Measurements from ENCODE around the gene NLGN1. TPM values are rescaled to one million over a fixed set of nuclear protein-coding genes. Genes with fewer than 3 reads are reported as not detected.

NLGN1 gene
- total and polyA plus RNA-seq, 2 of the 13 experiments (the other 11 are each of a cell fraction or from before 2014, with no cell fraction given): not detected

DNA sequence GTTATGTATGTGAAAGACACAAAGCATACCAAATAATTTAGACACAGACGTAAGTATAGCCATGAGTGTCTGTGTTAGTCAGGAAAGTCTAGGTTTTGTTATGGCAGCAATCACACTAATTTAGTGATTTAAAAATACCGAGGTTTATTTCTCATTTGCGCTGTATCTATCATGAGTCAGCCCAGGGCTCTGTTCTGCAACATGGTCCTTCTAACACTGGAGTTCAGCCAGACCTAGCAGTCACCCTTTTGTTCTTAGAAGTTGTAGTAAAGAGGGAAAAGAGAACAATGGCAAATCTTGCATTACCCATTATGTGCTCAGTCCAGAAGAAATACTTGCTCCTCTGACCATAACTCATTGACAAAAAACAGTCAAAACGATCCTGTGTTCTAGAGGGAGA, 311.5 kb downstream of the NLGN1 start:
- H3K4me2 ChIP-seq (ENCODE audit: low read depth, low read length): no peak overlapping the region
- H3K9me3 ChIP-seq (ENCODE audit: low read length): no peaks in the 10 kb centered on the region
- no peaks in the 10 kb centered on the region for H3K27me3 ChIP-seq (ENCODE audit: control insufficient read depth in 1 of 2, insufficient read depth in 2 of 2, low read length in 2 of 2)
- intact Hi-C loops (cut with micrococcal nuclease; ENCODE audit: unreplicated experiment): no loop called here
- no peaks in the 10 kb centered on the region for H4K20me1 ChIP-seq (ENCODE audit: insufficient read depth, low read length)
- H3K79me2 ChIP-seq (ENCODE audit: insufficient read depth, low read length): no peaks in the 10 kb centered on the region
- POLR2A ChIA-PET: no interaction called here
- H3K4me3 ChIP-seq (replicated peaks in 1 of 3; ENCODE audit: insufficient read depth in 1 of 3, low read depth in 2 of 3, low read length in 3 of 3): no peak overlapping the region
- ATAC-seq: no peak
- TF ChIP-seq, protein P1, sequence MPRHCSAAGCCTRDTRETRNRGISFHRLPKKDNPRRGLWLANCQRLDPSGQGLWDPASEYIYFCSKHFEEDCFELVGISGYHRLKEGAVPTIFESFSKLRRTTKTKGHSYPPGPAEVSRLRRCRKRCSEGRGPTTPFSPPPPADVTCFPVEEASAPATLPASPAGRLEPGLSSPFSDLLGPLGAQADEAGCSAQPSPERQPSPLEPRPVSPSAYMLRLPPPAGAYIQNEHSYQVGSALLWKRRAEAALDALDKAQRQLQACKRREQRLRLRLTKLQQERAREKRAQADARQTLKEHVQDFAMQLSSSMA (CRISPR knock-in tag; IDR thresholded peaks at IDR 0.05): no peak
- no TSS peak for BruUV-seq (replicated peaks)
- FAIRE-seq: no peak
- H3K36me3 ChIP-seq (replicated peaks in 1 of 2; ENCODE audit: control insufficient read depth in 1 of 2, insufficient read depth in 2 of 2, low read length in 2 of 2): no peaks in the 10 kb centered on the region
- no peak overlapping the region for H3K9ac ChIP-seq (ENCODE audit: insufficient read depth, low read depth, low read length)
- WGBS (ENCODE audit: low lambda C conversion rate): 8% methylated on average over 4 of the region's 4 CpGs
- no peaks in the 10 kb centered on the region for H3K4me1 ChIP-seq (ENCODE audit: insufficient read depth, low read length)
- no peak overlapping the region for H3K27ac ChIP-seq (ENCODE audit: extremely low read length, insufficient read depth, low read length)
- in situ Hi-C loops (cut with HindIII; ENCODE audit: extremely low pct_ligation_motif_present, low pct_unique_long_range_greater_than_20kb): no loop called here
- no peak overlapping the region for H2AFZ ChIP-seq (ENCODE audit: low read length)
- DNase-seq (ENCODE audit: low spot score): no peak
- CTCF ChIA-PET (ENCODE audit: low intra/inter-chr PET ratio, low total read pairs): no interaction called here

DNA sequence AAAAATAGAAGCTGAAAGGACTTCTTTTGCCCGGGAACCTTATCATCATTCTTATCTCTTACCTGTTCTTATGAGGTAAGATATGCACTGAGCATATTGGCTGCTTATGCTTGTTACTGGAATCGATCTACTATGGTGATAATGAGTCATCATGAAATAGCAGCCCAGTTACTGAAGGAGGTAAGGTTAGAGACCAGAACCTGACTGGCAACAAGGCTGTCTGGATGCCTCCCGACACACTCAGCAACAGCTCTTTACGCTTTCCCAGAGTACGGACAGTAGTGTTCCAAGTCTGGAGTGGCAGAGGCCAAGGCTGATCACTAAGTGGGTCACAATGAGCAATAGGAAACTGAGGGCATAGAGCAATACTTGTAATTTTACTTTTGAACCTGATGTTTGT, 314.1 kb downstream of the NLGN1 start:
- no peak for FAIRE-seq
- intact Hi-C loops (cut with micrococcal nuclease; ENCODE audit: unreplicated experiment): no loop called here
- H3K79me2 ChIP-seq (ENCODE audit: insufficient read depth, low read length): no peaks in the 10 kb centered on the region
- no peaks in the 10 kb centered on the region for H3K36me3 ChIP-seq (replicated peaks in 1 of 2; ENCODE audit: control insufficient read depth in 1 of 2, insufficient read depth in 2 of 2, low read length in 2 of 2)
- BruUV-seq (replicated peaks): no TSS peak
- no peaks in the 10 kb centered on the region for H3K9me3 ChIP-seq (ENCODE audit: low read length)
- H4K20me1 ChIP-seq (ENCODE audit: insufficient read depth, low read length): no peaks in the 10 kb centered on the region
- no peak for ATAC-seq
- CTCF ChIA-PET (ENCODE audit: low intra/inter-chr PET ratio, low total read pairs): no interaction called here
- 3% methylated on average over 5 of the region's 5 CpGs for WGBS (ENCODE audit: low lambda C conversion rate)
- TF ChIP-seq, protein P2, sequence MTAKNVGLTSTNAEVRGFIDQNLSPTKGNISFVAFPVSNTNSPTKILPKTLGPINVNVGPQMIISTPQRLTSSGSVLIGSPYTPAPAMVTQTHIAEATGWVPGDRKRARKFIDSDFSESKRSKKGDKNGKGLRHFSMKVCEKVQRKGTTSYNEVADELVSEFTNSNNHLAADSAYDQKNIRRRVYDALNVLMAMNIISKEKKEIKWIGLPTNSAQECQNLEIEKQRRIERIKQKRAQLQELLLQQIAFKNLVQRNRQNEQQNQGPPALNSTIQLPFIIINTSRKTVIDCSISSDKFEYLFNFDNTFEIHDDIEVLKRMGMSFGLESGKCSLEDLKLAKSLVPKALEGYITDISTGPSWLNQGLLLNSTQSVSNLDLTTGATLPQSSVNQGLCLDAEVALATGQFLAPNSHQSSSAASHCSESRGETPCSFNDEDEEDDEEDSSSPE (CRISPR knock-in tag; IDR thresholded peaks at IDR 0.05): no peak
- TF ChIP-seq ZBTB42 (CRISPR knock-in tag; IDR thresholded peaks at IDR 0.05): no peak
- TF ChIP-seq, protein P3, sequence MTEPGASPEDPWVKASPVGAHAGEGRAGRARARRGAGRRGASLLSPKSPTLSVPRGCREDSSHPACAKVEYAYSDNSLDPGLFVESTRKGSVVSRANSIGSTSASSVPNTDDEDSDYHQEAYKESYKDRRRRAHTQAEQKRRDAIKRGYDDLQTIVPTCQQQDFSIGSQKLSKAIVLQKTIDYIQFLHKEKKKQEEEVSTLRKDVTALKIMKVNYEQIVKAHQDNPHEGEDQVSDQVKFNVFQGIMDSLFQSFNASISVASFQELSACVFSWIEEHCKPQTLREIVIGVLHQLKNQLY (CRISPR knock-in tag; IDR thresholded peaks at IDR 0.05): no peak
- TF ChIP-seq ZNF629 (CRISPR knock-in tag; conservative IDR thresholded peaks at IDR 0.05): no peak
- TF ChIP-seq ZNF879 (CRISPR knock-in tag; IDR thresholded peaks at IDR 0.05): no peak
- no peak for TF ChIP-seq STAT5B (CRISPR knock-in tag; IDR thresholded peaks at IDR 0.05)
- TF ChIP-seq, protein P4, sequence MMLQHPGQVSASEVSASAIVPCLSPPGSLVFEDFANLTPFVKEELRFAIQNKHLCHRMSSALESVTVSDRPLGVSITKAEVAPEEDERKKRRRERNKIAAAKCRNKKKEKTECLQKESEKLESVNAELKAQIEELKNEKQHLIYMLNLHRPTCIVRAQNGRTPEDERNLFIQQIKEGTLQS (CRISPR knock-in tag; IDR thresholded peaks at IDR 0.05): no peak
- TF ChIP-seq, protein P5, sequence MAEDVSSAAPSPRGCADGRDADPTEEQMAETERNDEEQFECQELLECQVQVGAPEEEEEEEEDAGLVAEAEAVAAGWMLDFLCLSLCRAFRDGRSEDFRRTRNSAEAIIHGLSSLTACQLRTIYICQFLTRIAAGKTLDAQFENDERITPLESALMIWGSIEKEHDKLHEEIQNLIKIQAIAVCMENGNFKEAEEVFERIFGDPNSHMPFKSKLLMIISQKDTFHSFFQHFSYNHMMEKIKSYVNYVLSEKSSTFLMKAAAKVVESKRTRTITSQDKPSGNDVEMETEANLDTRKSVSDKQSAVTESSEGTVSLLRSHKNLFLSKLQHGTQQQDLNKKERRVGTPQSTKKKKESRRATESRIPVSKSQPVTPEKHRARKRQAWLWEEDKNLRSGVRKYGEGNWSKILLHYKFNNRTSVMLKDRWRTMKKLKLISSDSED (CRISPR knock-in tag; IDR thresholded peaks at IDR 0.05): no peak
- TF ChIP-seq, protein P6, sequence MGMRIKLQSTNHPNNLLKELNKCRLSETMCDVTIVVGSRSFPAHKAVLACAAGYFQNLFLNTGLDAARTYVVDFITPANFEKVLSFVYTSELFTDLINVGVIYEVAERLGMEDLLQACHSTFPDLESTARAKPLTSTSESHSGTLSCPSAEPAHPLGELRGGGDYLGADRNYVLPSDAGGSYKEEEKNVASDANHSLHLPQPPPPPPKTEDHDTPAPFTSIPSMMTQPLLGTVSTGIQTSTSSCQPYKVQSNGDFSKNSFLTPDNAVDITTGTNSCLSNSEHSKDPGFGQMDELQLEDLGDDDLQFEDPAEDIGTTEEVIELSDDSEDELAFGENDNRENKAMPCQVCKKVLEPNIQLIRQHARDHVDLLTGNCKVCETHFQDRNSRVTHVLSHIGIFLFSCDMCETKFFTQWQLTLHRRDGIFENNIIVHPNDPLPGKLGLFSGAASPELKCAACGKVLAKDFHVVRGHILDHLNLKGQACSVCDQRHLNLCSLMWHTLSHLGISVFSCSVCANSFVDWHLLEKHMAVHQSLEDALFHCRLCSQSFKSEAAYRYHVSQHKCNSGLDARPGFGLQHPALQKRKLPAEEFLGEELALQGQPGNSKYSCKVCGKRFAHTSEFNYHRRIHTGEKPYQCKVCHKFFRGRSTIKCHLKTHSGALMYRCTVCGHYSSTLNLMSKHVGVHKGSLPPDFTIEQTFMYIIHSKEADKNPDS (CRISPR knock-in tag; IDR thresholded peaks at IDR 0.05): no peak
- no peak for TF ChIP-seq SUZ12 (IDR thresholded peaks at IDR 0.05; ENCODE audit: low read depth, low read length)
- TF ChIP-seq, protein P7, sequence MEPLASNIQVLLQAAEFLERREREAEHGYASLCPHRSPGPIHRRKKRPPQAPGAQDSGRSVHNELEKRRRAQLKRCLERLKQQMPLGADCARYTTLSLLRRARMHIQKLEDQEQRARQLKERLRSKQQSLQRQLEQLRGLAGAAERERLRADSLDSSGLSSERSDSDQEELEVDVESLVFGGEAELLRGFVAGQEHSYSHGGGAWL (CRISPR knock-in tag; IDR thresholded peaks at IDR 0.05): no peak
- no peak for TF ChIP-seq DMAP1 (CRISPR knock-in tag; IDR thresholded peaks at IDR 0.05)
- H3K4me1 ChIP-seq (ENCODE audit: insufficient read depth, low read length): no peaks in the 10 kb centered on the region
- in situ Hi-C loops (cut with HindIII; ENCODE audit: extremely low pct_ligation_motif_present, low pct_unique_long_range_greater_than_20kb): no loop called here
- POLR2A ChIA-PET: no interaction called here
- no peaks in the 10 kb centered on the region for H3K27me3 ChIP-seq (ENCODE audit: control insufficient read depth in 1 of 2, insufficient read depth in 2 of 2, low read length in 2 of 2)
- no peak overlapping the region for H3K4me3 ChIP-seq (replicated peaks in 1 of 3; ENCODE audit: insufficient read depth in 1 of 3, low read depth in 2 of 3, low read length in 3 of 3)
- no peak overlapping the region for H2AFZ ChIP-seq (ENCODE audit: low read length)
- no peak overlapping the region for H3K4me2 ChIP-seq (ENCODE audit: low read depth, low read length)
- no peak overlapping the region for H3K27ac ChIP-seq (ENCODE audit: extremely low read length, insufficient read depth, low read length)
- H3K9ac ChIP-seq (ENCODE audit: insufficient read depth, low read depth, low read length): no peak overlapping the region
- no peak for DNase-seq (ENCODE audit: low spot score)
